Immature natural killer cell (primary cell): ENCODE measurements around the gene ABCB7. TPM values are rescaled to one million over a fixed set of nuclear protein-coding genes. Genes with fewer than 3 reads are reported as not detected.
"Not testable (repeated sequence)": the region's sequence is repeated elsewhere in the genome, so short reads cannot be mapped to it uniquely, and the experiment has no call there.

Source experiments
- DNase-seq, 3 donors: peaks; one replicate each; pipeline ENCODE4 v3.0.0; 2022; ENCODE audit warnings: mixed read lengths in 1 of 3
- H3K27ac Mint-ChIP-seq, 6 donors: one replicate each; pipeline ENCODE4 v1.8.0; 2020; ENCODE audit warnings: mixed read lengths in 6 of 6, mild to moderate bottlenecking in 5 of 6, inconsistent platforms in 4 of 6, moderate library complexity in 3 of 6
- H3K27me3 Mint-ChIP-seq, 3 donors: one replicate each; pipeline ENCODE4 v1.8.0; 2020 to 2021; ENCODE audit warnings: low read depth in 3 of 3, mild to moderate bottlenecking in 3 of 3, mixed read lengths in 3 of 3, moderate library complexity in 3 of 3, inconsistent platforms in 1 of 3
- H3K36me3 Mint-ChIP-seq, 3 donors: one replicate each; pipeline ENCODE4 v1.8.0; 2020; ENCODE audit warnings: mixed read lengths in 3 of 3, inconsistent platforms in 2 of 3, mild to moderate bottlenecking in 2 of 3
- H3K4me1 Mint-ChIP-seq, 2 donors: one replicate each; pipeline ENCODE4 v1.8.0; 2020; ENCODE audit warnings: inconsistent platforms in 2 of 2, mild to moderate bottlenecking in 2 of 2, mixed read lengths in 2 of 2, moderate library complexity in 1 of 2
- H3K4me3 Mint-ChIP-seq, 5 donors: one replicate each; pipeline ENCODE4 v1.8.0; 2020; ENCODE audit warnings: mild to moderate bottlenecking in 5 of 5, mixed read lengths in 5 of 5, inconsistent platforms in 3 of 5, moderate library complexity in 3 of 5
- H3K9me3 Mint-ChIP-seq, 6 donors: one replicate each; pipeline ENCODE4 v1.8.0; 2020; ENCODE audit warnings: mild to moderate bottlenecking in 6 of 6, mixed read lengths in 6 of 6, inconsistent platforms in 4 of 6, moderate library complexity in 3 of 6
- polyA plus RNA-seq, 3 donors: library from polyadenylated mRNA; unstranded; fragments of 300-500 nt; fragmentation: Illumina TruSeq; gene quantifications; one replicate each; pipeline ENCODE4 v1.2.3, GENCODE V29; 2021

ABCB7 gene
- polyA plus RNA-seq, 3 donors from 2014 or later = 9.5 to 12.9 (median 12.7) TPM

DNA sequence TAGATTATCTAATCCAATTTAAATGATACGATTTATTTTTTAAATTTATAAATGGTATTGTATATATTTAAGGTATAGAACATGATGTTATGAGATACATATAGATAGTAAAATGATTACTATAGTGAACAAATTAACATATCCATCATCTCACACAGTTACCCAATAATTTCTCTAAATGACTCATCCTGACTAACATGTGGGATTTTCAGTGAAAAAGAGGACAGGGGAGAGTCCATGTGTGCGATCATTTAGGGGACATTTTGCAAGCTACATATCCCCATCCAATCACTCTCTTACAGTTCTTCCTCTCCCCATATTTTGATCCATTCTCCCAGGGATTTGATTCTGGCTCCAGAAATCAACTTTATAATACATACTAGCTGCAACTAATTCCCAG, 88.2 kb downstream of the ABCB7 start:
- Mint-ChIP-seq H3K4me1 (no peaks in the 10 kb centered on the region), H3K27me3 (peaks cover 0 to 5% (median 3%) of the 10 kb centered on the region in 3 donors)
- no peak for DNase-seq

DNA sequence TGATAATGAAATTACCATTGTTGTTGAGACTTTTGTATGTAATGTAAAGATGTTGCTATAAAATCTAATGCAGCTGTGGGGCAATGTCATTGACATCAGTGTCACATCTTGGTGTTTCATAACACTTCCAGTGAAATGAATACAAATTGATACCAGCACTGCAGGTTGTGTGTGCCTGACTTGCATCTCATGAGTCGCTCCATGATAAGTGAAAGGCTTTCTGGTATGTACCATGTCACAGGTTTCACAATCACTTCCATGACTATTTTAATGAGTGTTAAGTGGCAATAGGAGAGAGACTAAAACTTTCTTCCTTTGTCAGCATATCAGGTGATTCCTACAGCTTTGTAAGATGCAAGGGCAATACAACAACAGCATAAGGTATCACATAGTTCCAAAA, 94.4 kb downstream of the ABCB7 start:
- Mint-ChIP-seq H3K36me3 (peaks cover 0 to 4% (median 0%) of the 10 kb centered on the region in 3 donors), H3K4me3 (no peak overlapping the region), H3K9me3 (no peaks in the 10 kb centered on the region), H3K27ac (no peak overlapping the region), H3K27me3 (peaks cover 0 to 2% (median 2%) of the 10 kb centered on the region in 3 donors), H3K4me1 (no peaks in the 10 kb centered on the region)
- no peak for DNase-seq

More for the DNA sequence above, 88.2 kb downstream of the ABCB7 start:
- Mint-ChIP-seq H3K36me3 (peaks cover 0 to 5% (median 0%) of the 10 kb centered on the region in 3 donors), H3K27ac (no peak overlapping the region), H3K4me3 (no peak overlapping the region), H3K9me3 (no peaks in the 10 kb centered on the region)

DNA sequence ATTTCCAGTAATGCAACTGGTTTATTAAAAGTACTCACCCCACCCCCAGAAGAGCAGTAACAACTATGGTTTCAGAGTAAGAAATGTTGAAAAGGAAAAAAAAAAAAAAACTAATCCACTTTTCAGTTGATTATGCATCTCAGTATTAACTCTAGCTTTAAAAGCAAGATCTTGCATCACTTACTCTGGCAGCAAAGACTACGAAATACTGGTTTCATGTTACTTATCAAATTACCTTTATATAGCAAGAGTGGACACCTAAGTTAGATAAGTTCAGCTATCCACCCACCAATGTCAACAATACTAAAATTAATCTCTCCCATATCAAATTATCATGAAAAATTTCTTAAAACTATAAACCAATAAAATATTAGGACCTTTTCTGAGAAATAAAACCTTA, 105.0 kb downstream of the ABCB7 start:
- Mint-ChIP-seq H3K4me3 (no peak overlapping the region), H3K36me3 (peaks cover 7 to 23% (median 15%) of the 10 kb centered on the region in 3 donors), H3K27ac (no peak overlapping the region), H3K9me3 (no peaks in the 10 kb centered on the region), H3K27me3 (peaks cover 0 to 11% (median 0%) of the 10 kb centered on the region in 3 donors), H3K4me1 (no peaks in the 10 kb centered on the region)
- no peak for DNase-seq

DNA sequence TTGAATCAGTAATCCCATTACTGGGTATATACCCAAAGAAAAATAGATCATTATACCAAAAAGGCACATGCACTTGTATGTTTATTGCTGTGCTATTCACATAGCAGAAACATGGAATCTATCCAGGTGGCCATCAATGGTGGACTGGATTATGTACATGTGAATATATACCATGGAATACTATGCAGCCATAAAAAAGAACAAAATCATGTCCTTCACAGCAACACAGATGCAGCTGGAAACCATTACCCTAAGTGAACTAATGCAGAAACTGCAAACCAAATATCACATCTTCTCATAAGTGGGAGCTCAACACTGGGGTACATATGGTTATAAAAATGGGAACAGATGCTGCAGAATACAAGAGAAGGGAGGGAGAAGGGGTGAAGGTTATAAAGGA, 110.7 kb downstream of the ABCB7 start:
- no peak for DNase-seq
- H3K4me3 Mint-ChIP-seq = no peak overlapping the region
- H3K27me3 Mint-ChIP-seq = peaks cover 0 to 8% (median 8%) of the 10 kb centered on the region in 3 donors
- no peak overlapping the region for H3K27ac Mint-ChIP-seq
- peaks cover 0 to 5% (median 2%) of the 10 kb centered on the region in 6 donors for H3K9me3 Mint-ChIP-seq
- no peaks in the 10 kb centered on the region for H3K4me1 Mint-ChIP-seq
- H3K36me3 Mint-ChIP-seq = peaks cover 4 to 19% (median 10%) of the 10 kb centered on the region in 3 donors

DNA sequence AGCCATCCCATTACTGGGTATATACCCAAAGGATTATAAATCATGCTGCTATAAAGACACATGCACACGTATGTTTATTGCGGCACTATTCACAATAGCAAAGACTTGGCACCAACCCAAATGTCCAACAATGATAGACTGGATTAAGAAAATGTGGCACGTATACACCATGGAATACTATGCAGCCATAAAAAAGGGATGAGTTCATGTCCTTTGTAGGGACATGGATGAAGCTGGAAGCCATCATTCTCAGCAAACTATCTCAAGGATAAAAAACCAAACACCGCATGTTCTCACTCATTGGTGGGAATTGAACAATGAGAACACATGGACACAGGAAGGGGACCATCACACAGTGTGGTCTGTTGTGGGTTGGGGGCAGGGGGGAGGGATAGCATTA, 111.9 kb downstream of the ABCB7 start:
- not testable (repeated sequence) for H3K27me3 Mint-ChIP-seq, H3K27ac Mint-ChIP-seq

DNA sequence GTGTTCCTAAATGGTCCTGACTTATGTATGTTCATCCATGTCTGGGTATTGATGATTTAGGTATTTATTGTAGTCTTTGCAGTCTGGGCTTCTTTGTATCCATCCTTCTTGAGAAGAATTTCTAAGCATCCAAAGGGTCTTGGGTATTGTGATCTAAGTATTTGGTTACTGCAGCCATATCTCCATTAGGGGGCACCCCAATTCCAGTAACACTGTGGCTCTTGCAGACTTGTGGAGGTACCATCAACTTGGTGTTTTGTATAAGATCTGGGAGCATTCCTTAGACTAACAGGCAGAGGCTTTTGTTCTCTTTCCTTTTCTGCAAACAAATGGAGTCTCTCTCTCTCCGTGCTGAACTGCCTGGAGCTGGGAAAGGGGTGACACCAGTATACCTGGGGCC, 117.2 kb downstream of the ABCB7 start:
- Mint-ChIP-seq H3K4me3 (no peak overlapping the region), H3K4me1 (no peaks in the 10 kb centered on the region), H3K9me3 (peaks cover 1 to 21% (median 15%) of the 10 kb centered on the region in 6 donors), H3K27me3 (peaks cover 2 to 9% (median 7%) of the 10 kb centered on the region in 3 donors), H3K27ac (no peak overlapping the region), H3K36me3 (peaks cover 0 to 8% (median 0%) of the 10 kb centered on the region in 3 donors)
- DNase-seq = no peak

More for the DNA sequence above, 111.9 kb downstream of the ABCB7 start:
- H3K9me3 Mint-ChIP-seq, DNase-seq, H3K4me3 Mint-ChIP-seq, H3K4me1 Mint-ChIP-seq: not testable (repeated sequence)
- H3K36me3 Mint-ChIP-seq = peaks cover 4 to 19% (median 10%) of the 10 kb centered on the region in 3 donors

Other genes starting within 250 kb of the ABCB7 start
- gene NEXMIF, start 230.8 kb downstream of the ABCB7 start, polyA plus RNA-seq = not detected
- 10 to 100 TPM; 19.3 to 25.0 (median 22.2) TPM for gene UPRT, start 117.8 kb upstream of the ABCB7 start, polyA plus RNA-seq